ENCODE measurements around the gene FANCI. TPM values are rescaled to one million over a fixed set of nuclear protein-coding genes. Genes with fewer than 3 reads are reported as not detected.
A peak's percentile ranks its signal among the peaks of the same experiment; 100 is the strongest.

FANCI gene
- total and polyA plus RNA-seq, 2 of the 13 experiments (the other 11 are each of a cell fraction or from before 2014, with no cell fraction given), result 15.7 to 68.8 TPM

DNA sequence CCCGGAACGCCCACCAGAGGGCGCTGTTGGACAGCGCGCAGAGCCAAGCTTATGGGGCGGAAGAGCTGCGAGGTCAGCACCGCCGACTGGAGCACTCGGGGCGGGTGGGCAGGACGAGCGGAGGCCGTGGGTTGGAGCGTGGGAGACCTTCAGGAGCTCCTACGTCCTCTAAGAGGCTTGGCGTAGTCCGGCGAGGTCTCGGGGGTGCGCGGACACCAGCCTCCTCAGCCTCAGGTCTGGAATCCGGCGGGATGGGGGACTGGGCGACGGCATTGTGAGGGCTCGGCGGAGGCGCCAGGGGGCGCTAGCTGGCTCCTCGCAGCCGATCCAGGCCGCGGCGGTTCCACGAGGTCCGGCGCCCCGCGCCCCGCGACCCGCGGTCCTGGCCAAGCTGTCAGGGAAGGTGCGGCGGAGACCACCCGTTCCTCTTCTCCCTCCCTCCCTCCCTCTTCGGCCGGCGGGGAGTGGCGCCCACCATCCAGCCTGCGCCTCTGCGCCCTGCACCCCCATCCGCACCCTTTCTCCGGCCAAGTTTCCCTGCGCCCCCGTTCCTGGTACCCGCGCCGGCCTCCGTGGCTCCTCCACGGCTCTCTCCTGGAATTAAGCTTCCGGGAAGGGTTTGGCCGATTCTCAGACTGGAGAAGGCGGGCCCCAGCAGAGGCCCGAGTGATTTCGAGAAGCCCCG is 115.1 kb downstream of the FANCI start (continued):
- TF ChIP-seq CENPX (CRISPR knock-in tag; IDR thresholded peaks at IDR 0.05), result no peak
- TF ChIP-seq, protein P1, sequence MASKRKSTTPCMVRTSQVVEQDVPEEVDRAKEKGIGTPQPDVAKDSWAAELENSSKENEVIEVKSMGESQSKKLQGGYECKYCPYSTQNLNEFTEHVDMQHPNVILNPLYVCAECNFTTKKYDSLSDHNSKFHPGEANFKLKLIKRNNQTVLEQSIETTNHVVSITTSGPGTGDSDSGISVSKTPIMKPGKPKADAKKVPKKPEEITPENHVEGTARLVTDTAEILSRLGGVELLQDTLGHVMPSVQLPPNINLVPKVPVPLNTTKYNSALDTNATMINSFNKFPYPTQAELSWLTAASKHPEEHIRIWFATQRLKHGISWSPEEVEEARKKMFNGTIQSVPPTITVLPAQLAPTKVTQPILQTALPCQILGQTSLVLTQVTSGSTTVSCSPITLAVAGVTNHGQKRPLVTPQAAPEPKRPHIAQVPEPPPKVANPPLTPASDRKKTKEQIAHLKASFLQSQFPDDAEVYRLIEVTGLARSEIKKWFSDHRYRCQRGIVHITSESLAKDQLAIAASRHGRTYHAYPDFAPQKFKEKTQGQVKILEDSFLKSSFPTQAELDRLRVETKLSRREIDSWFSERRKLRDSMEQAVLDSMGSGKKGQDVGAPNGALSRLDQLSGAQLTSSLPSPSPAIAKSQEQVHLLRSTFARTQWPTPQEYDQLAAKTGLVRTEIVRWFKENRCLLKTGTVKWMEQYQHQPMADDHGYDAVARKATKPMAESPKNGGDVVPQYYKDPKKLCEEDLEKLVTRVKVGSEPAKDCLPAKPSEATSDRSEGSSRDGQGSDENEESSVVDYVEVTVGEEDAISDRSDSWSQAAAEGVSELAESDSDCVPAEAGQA (IDR thresholded peaks at IDR 0.05; ENCODE audit: low read depth), result no peak
- TF ChIP-seq, protein P1 (CRISPR knock-in tag; IDR thresholded peaks at IDR 0.05; ENCODE audit: borderline replicate concordance), result no peak
- TF ChIP-seq MIER2 (CRISPR knock-in tag; IDR thresholded peaks at IDR 0.05), result peak; percentile 91
- TF ChIP-seq MAZ (IDR thresholded peaks at IDR 0.05; ENCODE audit: borderline replicate concordance, low read depth, low read length), result peak; percentile 13; the same call in 1 of the 2 replicates
- TF ChIP-seq MAZ (CRISPR knock-in tag; IDR thresholded peaks at IDR 0.05; ENCODE audit: low read depth), result no peak
- no peak for TF ChIP-seq KAT7 (CRISPR knock-in tag; IDR thresholded peaks at IDR 0.05; ENCODE audit: borderline replicate concordance)
- no peak for TF ChIP-seq ZNF383 (CRISPR knock-in tag; IDR thresholded peaks at IDR 0.05; ENCODE audit: borderline replicate concordance)
- TF ChIP-seq MTA1 (CRISPR knock-in tag; IDR thresholded peaks at IDR 0.05; ENCODE audit: borderline replicate concordance), result no peak
- peak; percentile 67; the same call in 1 of the 2 replicates for TF ChIP-seq NFKB2 (CRISPR knock-in tag; IDR thresholded peaks at IDR 0.05; ENCODE audit: borderline replicate concordance)
- no peak for TF ChIP-seq NFYC (CRISPR knock-in tag; IDR thresholded peaks at IDR 0.05)
- TF ChIP-seq NR2F1 (CRISPR knock-in tag; IDR thresholded peaks at IDR 0.05), result no peak
- no peak for TF ChIP-seq ZNF441 (CRISPR knock-in tag; IDR thresholded peaks at IDR 0.05; ENCODE audit: borderline replicate concordance)
- TF ChIP-seq, protein P2, sequence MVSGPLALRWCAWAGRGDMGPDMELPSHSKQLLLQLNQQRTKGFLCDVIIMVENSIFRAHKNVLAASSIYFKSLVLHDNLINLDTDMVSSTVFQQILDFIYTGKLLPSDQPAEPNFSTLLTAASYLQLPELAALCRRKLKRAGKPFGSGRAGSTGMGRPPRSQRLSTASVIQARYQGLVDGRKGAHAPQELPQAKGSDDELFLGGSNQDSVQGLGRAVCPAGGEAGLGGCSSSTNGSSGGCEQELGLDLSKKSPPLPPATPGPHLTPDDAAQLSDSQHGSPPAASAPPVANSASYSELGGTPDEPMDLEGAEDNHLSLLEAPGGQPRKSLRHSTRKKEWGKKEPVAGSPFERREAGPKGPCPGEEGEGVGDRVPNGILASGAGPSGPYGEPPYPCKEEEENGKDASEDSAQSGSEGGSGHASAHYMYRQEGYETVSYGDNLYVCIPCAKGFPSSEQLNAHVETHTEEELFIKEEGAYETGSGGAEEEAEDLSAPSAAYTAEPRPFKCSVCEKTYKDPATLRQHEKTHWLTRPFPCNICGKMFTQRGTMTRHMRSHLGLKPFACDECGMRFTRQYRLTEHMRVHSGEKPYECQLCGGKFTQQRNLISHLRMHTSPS (CRISPR knock-in tag; IDR thresholded peaks at IDR 0.05; ENCODE audit: low read depth), result 0 out of 2 replicates have a peak, but pooled peaks have one; percentile 20
- TF ChIP-seq, protein P3, sequence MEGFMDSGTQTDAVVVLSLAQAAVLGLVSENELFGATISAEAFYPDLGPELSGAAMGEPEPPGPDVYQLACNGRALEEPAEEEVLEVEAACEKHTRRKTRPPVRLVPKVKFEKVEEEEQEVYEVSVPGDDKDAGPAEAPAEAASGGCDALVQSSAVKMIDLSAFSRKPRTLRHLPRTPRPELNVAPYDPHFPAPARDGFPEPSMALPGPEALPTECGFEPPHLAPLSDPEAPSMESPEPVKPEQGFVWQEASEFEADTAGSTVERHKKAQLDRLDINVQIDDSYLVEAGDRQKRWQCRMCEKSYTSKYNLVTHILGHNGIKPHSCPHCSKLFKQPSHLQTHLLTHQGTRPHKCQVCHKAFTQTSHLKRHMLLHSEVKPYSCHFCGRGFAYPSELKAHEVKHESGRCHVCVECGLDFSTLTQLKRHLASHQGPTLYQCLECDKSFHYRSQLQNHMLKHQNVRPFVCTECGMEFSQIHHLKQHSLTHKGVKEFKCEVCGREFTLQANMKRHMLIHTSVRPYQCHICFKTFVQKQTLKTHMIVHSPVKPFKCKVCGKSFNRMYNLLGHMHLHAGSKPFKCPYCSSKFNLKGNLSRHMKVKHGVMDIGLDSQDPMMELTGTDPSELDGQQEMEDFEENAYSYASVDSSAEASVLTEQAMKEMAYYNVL (CRISPR knock-in tag; IDR thresholded peaks at IDR 0.05; ENCODE audit: borderline replicate concordance), result peak; percentile 50; the same call in 1 of the 2 replicates
- no peak for TF ChIP-seq ZNF121 (CRISPR knock-in tag; IDR thresholded peaks at IDR 0.05)
- no peak; the same call in 1 of the 2 replicates for TF ChIP-seq TBX2 (CRISPR knock-in tag; IDR thresholded peaks at IDR 0.05; ENCODE audit: borderline replicate concordance)
- TF ChIP-seq HOXA7 (CRISPR knock-in tag; IDR thresholded peaks at IDR 0.05), result no peak
- TF ChIP-seq ZNF605 (CRISPR knock-in tag; IDR thresholded peaks at IDR 0.05), result 0 out of 2 replicates have a peak, but pooled peaks have one; percentile 24
- TF ChIP-seq AGO2 (optimal IDR thresholded peaks at IDR 0.05; ENCODE audit: low read depth, low read length), result no peak

Data from HepG2 (cell line).